Pons (tissue), 1 donor: Measurements from ENCODE around the gene MFAP4.

Source experiments
- DNase-seq: peaks from one replicate; pipeline ENCODE4 v3.0.0-alpha.2; 2016; ENCODE audit warnings: low spot score

The MFAP4 gene

DNA sequence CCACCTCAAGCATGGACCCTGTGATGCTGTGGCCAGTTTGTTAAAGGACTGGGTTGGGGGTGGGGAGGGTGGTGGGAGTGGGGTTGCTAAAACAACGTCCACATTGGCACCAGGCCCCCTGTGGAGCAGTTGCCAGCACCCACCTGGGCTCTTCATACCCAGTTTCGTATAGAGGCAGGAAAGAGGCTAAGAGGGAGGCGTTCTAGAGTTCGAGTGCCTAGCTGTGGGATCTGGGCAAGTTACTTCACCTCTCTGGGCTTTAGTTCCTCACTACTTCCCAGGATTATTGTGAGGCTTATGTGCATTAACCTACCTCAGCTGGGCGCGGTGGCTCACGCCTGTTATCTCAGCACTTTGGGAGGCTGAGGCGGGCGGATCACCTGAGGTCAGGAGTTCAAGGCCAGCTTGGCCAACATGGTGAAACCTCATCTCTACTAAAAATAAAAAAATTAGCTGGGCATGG lies 1.4 kb downstream of the MFAP4 start:
- no peak for DNase-seq

DNA sequence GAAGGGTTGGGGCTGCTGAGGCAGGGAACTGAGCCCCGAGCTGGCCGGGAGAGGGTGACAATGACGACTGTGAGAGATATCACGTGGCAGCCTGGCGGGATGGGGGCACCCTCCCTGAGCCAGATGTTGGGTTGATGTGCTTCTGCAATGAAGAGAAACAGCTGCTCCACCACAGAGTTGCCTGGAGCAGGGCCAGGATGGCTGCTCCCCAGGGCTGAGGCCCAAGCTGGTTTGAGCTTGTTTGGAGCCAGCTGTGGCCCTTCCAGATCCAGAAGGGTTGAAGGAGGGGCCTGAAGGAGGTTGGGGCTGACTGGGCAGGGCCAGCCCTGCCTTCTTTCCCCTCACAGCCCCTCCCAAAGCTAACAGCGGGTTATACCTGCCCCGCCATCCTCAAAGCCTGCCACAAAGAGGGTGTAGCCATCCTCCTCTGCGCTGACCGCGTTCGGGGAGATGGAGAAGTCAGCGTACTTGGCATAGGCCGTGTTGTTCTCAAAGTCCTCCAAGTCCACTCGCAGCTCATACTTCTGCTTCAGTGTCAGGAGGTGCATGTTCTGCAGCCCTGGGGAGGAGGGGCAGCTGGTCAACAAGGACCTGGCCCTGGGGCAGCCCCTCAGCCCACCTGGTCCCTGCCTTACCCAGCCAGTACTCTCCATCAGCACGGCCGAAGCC lies 2.1 kb downstream of the MFAP4 start:
- peak; percentile 89 for DNase-seq

DNA sequence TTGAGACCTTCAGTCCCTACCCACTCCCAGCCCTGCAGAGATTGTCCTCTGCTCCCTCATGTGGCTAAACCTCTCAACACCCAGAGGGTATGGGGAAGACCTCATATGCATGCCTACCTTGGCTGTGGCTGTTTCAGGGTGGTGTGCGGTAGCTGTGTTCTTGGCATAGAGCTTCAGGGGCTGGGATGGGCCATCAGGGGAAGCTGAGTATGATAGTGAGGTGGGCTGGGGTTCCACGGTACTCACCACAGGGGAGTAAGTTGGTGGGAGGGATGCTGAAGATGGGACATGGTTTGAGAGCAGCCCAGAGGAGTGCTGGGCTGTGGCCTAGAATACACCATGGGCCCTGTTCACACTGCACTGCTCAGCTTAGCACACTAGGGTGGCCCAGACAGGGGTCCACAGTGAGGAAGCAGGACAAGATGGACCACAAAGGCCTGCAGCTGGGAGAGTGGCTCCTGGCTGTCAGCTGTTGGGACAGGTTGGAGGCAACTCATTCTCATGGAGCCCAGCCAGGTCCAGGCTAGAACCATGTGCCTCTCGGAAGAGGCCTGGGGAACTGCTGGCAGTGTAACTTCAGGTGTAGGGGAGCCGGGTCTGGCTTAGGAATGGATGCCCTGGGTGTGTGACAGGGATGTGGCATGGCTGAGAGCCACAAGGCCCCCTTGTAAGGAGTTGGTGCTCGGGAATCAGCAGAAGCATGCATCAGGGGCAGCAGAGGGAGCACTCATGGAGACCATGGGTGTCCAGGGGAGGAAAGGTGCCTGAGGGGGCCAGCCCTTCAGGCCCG lies 3.1 kb downstream of the MFAP4 start:
- DNase-seq, result no peak

- DNase-seq, result no peak
These were observed 4.2 kb downstream of the MFAP4 start for GRCh38 chr17:19382531-19383444.

DNA sequence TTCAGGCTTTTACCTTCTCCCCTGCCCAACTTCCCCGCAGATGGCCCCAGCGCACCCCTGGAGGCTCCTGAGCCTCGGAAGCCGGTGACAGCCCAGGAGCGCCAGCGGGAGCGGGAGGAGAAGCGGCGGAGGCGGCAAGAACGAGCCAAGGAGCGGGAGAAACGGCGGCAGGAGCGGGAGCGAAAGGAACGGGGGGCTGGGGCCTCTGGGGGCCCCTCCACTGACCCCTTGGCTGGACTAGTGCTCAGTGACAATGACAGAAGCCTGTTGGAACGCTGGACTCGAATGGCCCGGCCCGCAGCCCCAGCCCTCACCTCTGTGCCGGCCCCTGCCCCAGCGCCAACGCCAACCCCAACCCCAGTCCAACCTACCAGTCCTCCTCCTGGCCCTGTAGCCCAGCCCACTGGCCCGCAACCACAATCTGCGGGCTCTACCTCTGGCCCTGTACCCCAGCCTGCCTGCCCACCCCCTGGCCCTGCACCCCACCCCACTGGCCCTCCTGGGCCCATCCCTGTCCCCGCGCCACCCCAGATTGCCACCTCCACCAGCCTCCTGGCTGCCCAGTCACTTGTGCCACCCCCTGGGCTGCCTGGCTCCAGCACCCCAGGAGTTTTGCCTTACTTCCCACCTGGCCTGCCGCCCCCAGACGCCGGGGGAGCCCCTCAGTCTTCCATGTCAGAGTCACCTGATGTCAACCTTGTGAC lies 5.1 kb downstream of the MFAP4 start:
- DNase-seq, result no peak

- no peak for DNase-seq
These were observed 5.6 kb downstream of the MFAP4 start for GRCh38 chr17:19381361-19381740.

GRCh38 chr17:19380481-19381301 lies 6.3 kb downstream of the MFAP4 start:
- no peak for DNase-seq

GRCh38 chr17:19379361-19380065 lies 7.5 kb downstream of the MFAP4 start:
- no peak for DNase-seq

- DNase-seq, result no peak
These were observed 8.3 kb downstream of the MFAP4 start, which contains the start of gene MAPK7 for GRCh38 chr17:19378416-19379360. MAPK7 (plus strand) TSS chr17:19378498; CDS start chr17:19378901, 403 bp downstream.

GRCh38 chr17:19377602-19378415 lies 9.2 kb downstream of the MFAP4 start:
- DNase-seq, result peak; percentile 99

DNA sequence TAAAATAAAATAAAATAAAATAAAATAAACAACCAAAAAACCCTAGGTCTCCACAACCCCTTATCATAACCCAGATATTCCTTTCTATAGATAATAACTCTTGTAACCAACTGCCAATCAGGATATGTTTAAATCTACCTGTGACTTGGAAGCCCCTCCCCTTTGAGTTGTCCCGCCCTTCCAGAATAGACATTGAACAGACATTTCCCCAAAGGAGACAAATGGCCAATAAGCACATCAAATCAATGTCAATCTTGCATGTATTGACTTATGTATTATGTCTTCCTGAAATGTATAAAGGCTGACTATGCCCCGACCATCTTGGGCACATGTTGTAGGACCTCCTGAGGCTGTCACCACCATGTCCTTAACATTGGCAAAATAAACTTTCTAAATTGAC lies 10.2 kb downstream of the MFAP4 start:
- no peak for DNase-seq

DNA sequence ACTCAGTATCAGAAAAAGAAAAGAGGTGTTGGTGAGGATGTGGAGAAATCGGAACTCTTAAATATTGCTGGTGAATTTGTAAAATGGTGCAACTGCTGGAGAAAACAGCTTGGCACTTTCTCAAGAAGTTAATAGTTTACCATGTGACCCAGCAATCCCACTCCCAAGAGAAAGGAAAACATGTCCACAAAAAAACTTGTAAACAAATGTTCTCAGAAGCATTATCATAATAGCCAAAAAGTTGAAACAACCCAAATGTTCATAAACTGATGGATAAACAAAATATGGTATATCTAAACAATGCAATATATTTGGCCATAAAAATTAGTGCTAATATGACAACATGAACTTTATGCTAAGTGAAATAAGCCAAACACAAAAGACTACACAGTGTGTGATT lies 11.3 kb downstream of the MFAP4 start:
- DNase-seq, result no peak

DNA sequence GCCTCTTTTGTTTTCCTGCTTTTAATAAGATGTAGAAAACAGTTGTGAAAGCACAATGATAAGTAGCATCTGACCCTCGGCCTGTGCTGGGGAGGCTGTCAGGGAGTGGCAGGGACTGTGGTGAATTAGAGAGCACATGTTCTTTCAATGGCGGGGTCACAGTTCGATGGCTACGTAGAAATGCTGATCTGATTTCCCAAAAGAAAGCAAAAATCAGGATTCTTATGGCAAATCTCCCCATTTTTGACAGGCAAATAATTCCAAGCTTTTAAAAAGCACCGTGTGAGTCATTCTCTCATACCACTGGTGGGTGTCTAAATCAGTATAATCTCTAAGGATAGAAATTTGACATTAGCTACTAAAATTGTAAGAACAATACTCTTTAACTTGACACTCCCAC lies 12.9 kb downstream of the MFAP4 start:
- DNase-seq, result no peak

- no peak for DNase-seq
These were observed 14.0 kb downstream of the MFAP4 start for GRCh38 chr17:19372866-19373504.

DNA sequence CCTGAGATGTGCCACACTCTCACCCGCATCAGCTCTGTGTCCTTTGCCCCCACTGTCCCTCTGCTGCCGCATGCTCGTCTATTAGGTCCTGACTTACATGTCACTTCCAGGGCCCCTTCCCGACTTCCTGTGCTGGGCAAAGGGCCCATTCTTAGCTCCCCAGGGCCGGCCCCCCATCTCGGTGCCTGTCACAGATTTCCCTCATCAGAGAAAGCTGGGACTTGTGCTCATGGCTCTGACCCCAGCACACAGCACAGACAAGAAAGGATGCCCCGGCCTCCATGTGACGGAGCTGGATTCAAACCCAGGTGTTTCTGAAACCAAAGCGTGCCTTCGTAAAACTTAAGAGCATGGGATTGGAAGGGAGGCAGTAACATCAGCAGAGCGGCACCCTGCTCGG lies 14.6 kb downstream of the MFAP4 start:
- DNase-seq, result no peak

GRCh38 chr17:19372011-19372370 lies 15.0 kb downstream of the MFAP4 start:
- DNase-seq, result no peak

GRCh38 chr17:19371259-19372010 lies 15.6 kb downstream of the MFAP4 start:
- no peak for DNase-seq
